GM23338 (cell line): ENCODE data around the gene TMPRSS2.

Experiments used
- EZH2 ChIP-seq: fragments of 200-600 bp; sonication (generic); IDR thresholded peaks from one replicate; pipeline ENCODE4 v1.8.0; 2017; ENCODE audit warnings: antibody characterized with exemption, mild to moderate bottlenecking, low read depth; ENCODE audit not compliant: unreplicated experiment
- TF ChIP-seq, protein P1 (sequence below), 2 experiments: fragments of 200-600 bp in 1 of 2; sonication (generic) in 1 of 2; conservative IDR thresholded peaks; 2 replicates each; pipeline versions ENCODE4 v1.5.1 to v1.6.1; 2016 to 2017; ENCODE audit warnings: antibody characterized with exemption in 2 of 2, low read depth in 2 of 2, mild to moderate bottlenecking in 2 of 2, moderate library complexity in 1 of 2
- TF ChIP-seq, protein P2 (sequence below): IDR thresholded peaks from one replicate; pipeline ENCODE4 v1.6.1; 2018; ENCODE audit warnings: antibody characterized with exemption; ENCODE audit not compliant: unreplicated experiment

DNA sequence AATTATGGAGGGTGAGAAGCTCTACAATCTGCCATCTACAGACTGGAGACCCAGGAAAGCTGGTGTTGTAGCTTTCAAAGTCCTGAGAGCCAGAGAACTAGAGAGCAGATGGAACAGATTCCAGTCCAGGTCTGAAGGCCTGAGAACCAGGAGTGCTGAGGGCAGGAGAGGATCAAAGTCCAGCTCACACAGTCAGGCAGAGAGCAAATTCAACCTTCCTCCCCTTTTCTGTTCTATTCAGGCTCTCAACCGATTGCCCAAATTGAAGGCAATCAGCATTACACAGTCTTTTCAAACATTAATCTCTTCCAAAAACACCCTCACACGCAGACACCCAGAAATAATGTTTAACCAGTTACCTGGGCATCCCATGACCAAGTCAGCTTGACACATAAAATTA, 2.5 kb upstream of the TMPRSS2 start:
- TF ChIP-seq, protein P1, sequence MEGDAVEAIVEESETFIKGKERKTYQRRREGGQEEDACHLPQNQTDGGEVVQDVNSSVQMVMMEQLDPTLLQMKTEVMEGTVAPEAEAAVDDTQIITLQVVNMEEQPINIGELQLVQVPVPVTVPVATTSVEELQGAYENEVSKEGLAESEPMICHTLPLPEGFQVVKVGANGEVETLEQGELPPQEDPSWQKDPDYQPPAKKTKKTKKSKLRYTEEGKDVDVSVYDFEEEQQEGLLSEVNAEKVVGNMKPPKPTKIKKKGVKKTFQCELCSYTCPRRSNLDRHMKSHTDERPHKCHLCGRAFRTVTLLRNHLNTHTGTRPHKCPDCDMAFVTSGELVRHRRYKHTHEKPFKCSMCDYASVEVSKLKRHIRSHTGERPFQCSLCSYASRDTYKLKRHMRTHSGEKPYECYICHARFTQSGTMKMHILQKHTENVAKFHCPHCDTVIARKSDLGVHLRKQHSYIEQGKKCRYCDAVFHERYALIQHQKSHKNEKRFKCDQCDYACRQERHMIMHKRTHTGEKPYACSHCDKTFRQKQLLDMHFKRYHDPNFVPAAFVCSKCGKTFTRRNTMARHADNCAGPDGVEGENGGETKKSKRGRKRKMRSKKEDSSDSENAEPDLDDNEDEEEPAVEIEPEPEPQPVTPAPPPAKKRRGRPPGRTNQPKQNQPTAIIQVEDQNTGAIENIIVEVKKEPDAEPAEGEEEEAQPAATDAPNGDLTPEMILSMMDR (conservative IDR thresholded peaks at IDR 0.05; ENCODE audit: low read depth in 2 of 2): no peak
- TF ChIP-seq, protein P2, sequence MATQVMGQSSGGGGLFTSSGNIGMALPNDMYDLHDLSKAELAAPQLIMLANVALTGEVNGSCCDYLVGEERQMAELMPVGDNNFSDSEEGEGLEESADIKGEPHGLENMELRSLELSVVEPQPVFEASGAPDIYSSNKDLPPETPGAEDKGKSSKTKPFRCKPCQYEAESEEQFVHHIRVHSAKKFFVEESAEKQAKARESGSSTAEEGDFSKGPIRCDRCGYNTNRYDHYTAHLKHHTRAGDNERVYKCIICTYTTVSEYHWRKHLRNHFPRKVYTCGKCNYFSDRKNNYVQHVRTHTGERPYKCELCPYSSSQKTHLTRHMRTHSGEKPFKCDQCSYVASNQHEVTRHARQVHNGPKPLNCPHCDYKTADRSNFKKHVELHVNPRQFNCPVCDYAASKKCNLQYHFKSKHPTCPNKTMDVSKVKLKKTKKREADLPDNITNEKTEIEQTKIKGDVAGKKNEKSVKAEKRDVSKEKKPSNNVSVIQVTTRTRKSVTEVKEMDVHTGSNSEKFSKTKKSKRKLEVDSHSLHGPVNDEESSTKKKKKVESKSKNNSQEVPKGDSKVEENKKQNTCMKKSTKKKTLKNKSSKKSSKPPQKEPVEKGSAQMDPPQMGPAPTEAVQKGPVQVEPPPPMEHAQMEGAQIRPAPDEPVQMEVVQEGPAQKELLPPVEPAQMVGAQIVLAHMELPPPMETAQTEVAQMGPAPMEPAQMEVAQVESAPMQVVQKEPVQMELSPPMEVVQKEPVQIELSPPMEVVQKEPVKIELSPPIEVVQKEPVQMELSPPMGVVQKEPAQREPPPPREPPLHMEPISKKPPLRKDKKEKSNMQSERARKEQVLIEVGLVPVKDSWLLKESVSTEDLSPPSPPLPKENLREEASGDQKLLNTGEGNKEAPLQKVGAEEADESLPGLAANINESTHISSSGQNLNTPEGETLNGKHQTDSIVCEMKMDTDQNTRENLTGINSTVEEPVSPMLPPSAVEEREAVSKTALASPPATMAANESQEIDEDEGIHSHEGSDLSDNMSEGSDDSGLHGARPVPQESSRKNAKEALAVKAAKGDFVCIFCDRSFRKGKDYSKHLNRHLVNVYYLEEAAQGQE: no peak
- TF ChIP-seq EZH2: no peak
